Stimulated activated CD4-positive, alpha-beta T cell treated with anti-CD3 and anti-CD28 coated beads, Interleukin-12 subunit alpha, Interleukin-12 subunit beta, amount 100 ng/mL, for 4 hours (primary cell): Measurements from ENCODE around the gene CALM3.
"Not testable (repeated sequence)": the region's sequence is repeated elsewhere in the genome, so short reads cannot be mapped to it uniquely, and the experiment has no call there.

Experiments used
- DNase-seq: peaks from one replicate; pipeline ENCODE4 v3.0.0-alpha.2; 2020

CALM3 gene

DNA sequence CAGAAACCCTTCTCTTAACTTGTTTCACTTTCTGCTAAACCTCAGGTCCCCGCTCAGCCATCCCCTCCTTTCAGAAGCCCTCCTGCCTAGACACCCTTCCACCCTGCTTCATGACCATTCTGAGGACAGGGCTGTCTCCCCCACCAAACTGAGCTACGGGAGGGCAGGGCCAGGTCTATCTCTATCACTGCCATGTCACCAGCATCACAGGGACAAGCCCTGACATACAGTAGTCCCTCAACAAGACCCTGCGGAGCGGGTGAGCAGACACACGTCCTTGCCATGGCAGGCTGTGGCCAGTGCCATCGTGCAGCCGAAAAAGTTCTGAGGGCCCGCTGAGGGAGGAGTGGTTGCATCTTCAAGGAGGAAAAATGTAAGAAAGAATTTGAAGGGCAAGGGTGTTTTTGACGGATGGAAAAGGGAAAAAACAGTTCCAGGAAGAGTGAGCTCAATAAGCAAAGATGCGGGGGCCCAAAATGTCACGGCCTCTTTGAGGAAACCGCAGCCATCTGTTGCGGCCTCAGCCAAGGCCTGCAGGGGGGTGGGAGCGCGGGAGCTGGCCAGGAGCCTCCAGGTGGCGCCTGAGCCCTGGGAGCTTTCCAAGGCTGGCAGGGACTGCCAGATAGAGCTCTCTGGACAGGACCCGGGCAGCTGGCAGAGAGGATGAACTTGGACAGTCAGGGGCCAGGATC lies 15.6 kb downstream of the CALM3 start:
- no peak for DNase-seq

DNA sequence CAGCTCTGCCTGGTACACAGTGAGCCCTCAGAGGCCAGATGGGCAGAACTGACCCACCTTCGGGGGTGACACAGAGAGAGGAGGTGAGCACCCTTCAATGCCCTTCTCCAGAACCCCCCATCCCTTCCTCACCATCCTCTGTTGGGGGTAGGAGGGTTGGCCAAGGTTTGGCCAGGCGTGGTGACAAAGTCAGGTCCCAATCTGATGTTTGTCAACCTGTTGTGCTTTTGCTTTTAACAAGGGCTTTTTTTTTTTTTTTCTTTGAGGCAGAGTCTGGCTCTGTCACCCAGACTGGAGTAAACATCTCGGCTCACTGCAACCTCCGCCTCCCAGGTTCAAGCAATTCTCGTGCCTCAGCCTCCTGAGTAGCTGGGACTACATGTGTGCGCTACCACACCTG lies 16.5 kb downstream of the CALM3 start:
- DNase-seq: no peak

DNA sequence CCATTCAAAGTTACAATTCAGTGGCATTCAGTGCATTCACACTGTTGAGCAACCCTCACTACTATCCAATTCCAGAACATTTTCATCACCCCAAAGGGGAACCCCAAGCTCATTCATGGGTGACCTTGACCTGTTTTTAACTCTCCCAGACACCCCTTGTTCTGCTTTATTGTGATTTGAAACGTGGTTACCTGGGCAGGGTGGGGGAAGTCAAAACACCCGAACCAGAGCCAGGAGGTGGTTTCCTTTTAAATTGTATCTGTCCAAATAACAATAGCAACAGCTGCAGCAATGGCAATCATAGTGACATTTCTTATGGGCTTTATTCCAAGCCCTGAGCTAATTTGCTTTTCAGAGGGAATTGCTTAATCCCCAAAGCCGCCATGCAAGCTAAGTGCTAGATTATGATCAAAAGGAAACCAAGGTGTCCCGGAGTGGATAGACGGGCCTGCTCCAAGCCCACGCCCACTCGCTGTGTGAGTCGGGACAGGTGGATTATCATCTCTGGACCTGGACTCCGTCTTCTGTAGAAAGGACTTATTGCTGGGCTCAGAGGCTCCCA lies 17.6 kb downstream of the CALM3 start:
- DNase-seq: no peak

DNA sequence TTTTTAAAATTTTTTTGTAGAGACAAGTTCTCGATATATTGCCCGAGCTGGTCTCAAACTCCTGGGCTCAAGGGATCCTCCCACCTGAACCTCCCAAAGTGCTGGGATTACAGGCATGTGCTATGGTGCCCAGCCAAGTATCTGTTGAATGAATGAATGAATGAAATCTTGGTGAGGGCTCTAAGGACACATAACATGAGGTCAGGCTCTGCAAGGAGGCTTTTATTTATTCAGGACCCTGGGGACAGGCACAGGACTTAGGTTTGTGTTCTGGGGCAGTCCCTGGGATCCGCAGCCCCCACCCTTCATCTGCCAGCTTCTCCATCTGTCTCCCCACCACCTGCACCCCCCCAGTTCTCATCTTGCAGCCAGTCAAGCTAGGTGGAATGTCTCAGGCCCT lies 19.1 kb downstream of the CALM3 start:
- DNase-seq: no peak

DNA sequence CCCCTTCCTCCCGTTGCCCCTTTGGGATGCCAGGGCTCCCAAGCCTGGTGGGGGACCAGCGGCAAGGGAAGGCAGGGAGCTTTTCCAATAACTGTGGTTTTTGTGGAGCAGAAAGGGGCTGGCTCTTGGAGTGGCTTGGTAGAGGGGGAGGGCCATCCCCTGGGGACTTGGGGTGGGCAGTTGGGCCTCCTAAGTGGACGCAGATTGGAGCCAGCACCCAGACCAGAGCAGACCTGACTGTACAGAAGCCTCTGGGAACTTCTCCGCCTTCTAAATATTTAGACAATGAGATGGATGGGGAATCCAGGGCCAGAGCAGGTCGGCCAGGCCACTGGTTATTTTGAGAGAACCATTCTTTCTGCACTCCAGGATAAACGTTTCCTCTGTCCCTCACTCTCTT lies 19.6 kb downstream of the CALM3 start:
- DNase-seq: no peak

DNA sequence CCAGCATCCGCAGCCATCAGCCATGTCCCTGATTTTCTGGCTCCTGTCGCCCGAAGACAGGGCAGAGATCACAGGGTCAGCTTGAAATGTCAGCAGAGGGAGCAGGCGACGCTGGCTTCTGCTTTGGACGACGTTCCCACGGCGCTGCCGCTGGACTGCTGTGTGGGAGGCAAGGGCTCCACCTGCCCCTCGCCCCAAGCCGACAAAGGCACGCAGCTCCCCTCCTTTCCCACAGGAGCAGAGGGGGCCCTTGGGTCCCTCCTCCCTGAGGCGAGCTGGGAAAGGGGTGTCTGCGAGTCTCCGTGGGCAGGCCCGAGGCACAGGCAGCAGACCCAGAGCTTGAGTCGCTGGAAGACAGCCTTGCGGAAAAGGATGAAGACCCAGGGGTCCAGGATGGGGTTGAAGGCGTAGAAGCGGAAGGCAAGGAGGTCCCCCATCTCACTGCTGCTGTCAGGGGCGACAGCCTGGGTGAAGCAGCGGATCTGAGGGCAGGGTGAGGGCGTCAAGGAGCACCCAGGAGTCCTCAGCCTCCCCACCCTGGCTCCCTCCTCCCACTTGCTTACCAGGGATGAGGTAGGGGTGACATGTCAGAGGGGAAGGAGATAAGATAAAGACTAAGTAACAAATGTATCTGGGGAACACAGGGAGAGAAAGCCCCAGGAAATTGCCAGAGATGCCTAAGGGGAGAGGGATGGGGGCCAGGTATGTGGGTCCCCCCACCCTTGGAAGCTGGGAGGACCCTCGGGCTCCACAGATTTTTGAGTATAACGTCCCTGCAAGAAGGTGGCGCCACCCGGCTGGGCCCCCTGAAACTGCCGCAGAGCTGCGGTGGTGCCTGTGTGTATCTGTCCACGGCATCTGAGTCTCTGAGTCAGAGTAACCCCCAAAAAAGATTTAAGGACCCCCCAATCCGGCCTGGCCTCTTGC lies 20.3 kb downstream of the CALM3 start:
- DNase-seq: no peak

DNA sequence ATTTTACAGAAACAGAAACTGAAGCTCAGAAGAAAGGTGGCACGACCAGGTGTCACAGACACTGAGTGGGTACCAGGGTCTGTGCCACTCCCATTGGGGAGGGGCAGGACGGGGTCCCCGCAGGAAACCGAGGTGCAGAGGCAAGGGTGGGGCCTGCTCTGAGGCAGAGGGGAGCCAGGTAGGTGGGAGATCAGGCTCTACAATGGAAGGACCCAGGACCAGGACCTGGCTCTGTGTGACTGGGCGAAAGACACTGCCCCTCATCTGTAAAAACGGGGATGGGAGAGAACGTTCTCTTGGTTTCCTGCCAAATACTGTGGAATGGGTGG lies 21.0 kb downstream of the CALM3 start:
- no peak for DNase-seq

DNA sequence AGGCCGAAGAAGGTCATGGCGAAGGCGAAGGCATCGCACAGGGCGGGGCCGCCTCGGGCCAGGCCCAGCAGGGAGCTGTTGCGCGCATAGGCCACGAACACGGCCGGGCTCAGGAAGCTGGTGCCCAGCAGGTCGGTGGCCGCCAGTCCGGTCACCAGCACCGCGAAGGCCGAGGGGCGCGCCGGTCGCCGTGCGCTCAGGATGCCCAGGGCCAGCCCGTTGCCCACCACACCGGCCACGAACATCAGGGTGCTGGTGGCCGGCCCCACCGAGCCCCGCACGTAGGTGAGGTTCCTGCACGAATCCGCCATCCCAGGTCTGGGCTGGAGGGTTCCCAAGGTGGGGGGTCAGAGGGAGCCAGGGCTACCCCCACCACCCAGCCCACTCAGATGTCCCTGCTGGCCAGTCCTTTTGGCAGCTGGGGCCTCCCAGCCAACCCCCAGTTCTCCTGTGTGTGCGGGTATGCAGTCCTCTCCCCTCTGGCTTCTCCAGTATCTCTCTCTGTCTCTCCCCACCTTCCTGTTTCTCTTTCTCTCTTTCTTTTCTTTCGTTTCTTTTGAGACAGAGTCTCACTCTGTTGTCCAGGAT lies 22.9 kb downstream of the CALM3 start:
- DNase-seq: no peak

DNA sequence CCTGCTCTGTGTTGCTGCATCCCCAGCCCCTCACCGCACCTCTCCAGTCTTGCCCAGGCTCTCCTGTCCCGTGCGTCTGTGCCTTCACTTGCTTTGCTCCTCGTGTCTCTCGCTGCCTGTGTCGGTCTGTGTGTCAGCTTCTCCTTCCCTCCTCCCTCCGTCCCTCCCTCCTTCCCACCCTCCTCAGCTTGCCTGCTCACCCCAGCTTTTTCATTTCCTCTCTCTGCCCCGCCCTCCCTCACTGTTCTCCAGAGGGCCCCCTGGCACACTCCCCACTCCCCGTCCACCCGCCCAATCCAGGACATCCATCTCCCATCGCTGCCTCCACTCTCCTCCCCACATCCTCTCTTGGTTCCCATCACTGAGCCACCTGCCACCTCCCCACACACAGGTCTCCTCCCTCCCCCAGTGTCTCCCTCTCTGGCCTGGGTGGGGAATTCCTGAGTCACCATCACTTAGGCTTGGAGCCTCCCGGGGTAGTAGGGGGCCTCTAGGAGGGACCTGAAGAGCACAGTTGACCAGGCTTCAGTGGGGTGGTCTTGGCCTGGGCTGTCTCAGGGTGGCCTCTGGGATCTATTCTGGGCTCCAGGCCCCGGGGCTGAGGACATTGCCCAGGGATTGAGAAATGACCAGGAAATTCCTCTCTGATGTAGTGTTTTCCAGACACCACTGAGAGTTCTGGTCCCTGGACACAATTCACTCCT lies 24.0 kb downstream of the CALM3 start, which contains the start of gene PTGIR:
Gene PTGIR (minus strand): TSS at position 132 of the 704 bp plus-strand sequence. CDS start 864 bp downstream, outside the sequence.
- DNase-seq: no peak

DNA sequence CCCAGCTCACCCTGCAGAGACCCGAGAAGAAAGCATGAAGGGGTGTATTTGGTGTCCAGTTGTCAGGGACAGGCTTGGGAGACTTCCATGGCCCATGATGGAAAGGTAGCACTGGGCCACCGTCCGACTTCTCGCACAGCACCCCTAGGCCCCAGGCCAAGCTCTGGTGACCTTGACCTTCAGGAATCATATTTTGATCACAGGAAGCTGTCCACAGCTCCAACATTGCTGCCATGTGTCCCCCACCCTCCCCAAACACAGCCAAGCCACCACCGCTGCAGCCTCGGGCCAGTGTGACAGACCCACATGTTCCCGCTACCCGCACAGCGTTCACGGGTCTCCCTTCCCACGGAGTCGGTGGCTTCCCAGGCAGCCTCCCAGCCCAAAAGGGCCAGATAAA lies 24.6 kb downstream of the CALM3 start:
- no peak for DNase-seq

DNA sequence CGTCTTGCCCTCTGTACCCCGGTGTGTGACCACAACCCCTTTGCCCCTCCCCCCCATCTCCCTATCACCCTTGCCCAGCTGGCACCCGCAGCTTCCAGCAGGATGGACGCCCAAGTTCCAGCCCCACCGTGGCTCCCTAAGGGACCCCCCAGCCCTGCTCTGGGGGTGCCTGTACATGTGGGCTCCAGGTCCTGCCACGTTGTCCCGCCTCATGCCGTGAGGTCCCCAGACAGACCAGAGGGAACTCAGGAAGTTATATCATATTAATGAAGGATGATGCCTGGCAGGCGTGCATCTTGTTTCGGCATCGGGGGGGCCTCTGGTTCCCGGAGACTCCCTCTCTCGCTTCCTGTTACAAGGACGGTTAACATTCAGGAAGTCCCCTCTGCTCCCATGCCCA lies 25.3 kb downstream of the CALM3 start:
- DNase-seq: no peak

DNA sequence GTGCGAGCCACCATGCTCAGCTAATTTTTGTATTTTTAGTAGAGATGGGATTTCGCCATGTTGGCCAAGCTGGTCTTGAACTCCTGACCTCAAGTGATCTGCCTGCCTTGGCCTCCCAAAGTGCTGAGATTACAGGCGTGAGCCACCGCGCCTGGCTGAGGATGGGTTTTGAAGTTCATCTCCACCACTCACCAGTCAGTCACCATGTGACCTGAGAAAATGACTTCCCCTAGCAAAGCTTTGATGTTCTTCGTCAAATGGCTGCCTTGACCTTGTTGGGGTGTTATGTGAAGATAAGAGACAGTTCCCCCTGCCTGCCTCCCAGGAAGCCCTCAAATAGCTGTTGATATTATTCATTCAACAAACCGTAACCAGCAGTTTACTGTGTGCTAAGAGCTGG lies 27.8 kb downstream of the CALM3 start:
- DNase-seq: not testable (repeated sequence)

DNA sequence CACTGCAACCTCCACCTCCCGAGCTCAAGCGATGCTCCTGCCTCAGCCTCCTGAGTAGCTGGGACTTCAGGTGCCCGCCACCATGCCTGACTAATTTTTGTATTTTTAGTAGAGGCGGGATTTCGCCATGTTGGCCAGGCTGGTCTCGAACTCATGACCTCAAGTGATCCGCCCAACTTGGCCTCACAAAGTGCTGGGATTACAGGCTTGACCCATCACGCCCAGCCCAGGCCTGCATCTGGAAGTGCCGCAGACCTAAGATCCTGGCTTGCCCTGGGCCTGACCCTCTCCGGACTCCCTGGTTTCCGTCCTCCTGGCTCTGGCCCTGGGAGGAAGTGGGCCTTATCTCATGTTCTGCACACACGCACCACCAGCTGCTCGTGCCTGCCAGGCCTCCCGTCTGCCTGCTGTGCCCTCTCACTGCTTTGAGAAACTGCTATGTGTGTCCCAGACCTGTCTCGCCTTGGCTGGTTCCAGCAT lies 28.5 kb downstream of the CALM3 start:
- no peak for DNase-seq

DNA sequence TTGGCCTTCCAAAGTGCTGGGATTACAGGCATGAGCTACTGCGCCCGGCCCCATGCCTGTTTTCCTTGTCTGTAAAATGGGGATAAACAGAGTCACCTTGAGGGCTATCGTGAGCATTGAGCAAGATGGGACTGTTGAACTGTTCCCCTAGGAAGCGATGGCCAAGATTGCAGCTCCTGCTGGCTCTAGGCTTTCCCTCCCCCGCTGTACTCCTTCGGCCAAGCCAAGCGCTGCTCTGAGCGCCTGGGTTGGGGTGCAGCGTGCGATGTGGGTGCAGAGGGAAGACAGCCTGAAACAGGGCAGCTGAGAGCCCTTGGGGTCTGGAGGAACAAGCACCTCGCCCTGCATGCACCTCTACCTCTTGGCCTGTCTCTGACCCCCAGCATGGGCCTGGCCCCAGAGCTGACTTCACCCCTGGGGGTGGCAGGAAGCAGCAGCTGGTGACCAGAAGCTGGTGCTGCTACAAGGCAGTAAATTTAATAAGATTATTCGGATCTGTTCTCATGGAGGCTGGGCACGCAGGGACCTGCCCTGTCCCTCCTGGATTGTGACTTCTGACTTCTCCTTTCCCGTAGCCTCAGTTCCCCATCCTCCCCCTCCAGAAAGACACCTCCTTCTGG lies 29.6 kb downstream of the CALM3 start:
- DNase-seq: no peak

DNA sequence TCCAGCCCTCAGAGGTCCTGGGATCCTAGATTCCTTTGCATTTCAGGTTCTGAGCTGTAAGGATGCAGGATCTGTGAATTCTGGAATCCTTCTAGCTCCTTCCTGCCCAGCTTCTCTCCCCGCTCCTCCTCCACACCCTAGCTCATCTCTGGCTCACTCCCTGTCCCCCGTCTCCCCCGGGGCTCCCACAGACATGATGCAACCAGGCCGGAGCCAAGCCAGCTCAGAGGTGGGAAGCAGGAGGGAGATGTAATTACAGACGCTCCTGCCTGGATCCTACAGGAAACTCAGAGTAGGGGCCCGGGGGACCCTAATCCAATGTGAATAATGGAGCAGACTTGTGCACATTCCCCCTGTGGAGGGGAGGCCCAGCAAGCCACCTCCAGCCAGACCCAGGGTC lies 30.4 kb downstream of the CALM3 start:
- DNase-seq: no peak

DNA sequence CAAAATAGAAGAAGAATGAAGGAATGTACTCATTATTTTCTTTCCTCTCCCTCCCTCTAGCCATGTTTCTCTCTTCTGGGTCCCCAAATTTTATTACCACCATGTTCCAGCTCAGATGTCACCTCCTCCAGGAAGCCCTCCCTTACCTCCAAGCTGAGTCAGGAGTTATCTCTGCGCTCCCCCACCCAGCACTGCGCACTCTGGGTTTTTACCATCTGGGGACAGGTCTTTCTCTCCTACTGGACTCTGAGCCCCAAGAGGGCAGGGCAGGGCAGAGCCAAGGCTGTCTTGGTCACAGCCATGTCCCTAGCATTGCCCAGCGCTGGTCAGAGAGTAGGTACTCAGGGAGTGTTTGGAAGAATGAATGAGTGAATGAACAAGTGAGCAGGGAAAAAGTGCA lies 32.0 kb downstream of the CALM3 start:
- DNase-seq: no peak

DNA sequence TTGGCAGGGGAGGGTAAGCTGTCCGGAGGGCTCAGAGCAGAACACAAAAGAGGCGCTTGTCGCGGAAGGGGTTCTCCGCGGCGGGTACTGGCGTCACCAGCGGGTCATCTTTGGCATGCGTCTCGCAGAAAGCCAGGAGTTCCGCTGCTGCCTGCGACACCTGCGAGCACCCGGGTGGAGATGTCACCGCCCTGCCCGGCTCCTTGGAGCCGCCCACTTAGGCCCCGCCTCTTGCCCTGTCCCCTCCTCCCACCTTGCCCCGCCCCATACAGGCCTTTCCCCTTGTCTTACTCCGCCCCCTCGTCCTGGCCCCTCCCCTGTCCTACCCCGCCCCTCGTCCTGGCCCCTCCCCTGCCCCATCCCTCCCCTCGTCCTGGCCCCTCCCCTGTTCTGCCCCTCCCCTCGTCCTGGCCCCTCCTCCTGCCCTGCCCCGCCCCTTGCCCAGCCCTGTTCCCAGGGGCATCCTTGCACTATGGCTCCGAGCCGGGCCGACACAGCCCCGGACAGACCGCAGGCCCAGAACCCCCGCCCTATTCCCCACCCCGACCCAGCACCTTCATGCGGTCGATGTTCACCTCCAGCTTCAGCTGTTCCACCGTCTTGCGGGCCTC lies 33.0 kb downstream of the CALM3 start:
- peak; percentile 93 for DNase-seq

DNA sequence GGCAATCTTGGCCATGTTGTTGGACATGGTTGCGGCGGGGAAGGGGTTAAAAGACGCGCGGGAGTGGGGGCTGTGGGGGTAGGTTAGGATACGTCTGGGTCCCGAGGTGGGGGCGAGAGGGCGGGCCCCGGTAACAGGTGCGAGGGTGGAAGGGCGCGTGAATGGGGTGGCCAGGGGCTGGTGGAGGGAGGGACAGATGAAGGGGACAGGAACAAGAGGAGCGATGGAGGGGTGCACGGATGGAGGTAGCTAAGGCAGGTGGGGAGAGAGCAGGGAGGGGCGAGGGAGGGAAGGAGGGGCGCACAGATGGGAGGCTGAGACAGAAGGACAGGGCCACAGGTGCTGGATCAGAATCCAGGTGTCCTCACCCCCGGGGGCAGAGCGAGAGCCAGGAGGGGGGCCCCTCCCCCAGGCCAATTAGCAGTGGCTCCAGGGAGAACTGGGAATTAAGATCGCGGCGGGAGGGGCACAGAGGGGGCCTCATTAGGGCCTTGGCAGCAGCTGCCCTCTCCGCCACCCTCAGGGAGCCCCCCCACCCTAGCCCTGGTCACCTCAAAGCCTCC lies 33.6 kb downstream of the CALM3 start:
- DNase-seq: no peak

DNA sequence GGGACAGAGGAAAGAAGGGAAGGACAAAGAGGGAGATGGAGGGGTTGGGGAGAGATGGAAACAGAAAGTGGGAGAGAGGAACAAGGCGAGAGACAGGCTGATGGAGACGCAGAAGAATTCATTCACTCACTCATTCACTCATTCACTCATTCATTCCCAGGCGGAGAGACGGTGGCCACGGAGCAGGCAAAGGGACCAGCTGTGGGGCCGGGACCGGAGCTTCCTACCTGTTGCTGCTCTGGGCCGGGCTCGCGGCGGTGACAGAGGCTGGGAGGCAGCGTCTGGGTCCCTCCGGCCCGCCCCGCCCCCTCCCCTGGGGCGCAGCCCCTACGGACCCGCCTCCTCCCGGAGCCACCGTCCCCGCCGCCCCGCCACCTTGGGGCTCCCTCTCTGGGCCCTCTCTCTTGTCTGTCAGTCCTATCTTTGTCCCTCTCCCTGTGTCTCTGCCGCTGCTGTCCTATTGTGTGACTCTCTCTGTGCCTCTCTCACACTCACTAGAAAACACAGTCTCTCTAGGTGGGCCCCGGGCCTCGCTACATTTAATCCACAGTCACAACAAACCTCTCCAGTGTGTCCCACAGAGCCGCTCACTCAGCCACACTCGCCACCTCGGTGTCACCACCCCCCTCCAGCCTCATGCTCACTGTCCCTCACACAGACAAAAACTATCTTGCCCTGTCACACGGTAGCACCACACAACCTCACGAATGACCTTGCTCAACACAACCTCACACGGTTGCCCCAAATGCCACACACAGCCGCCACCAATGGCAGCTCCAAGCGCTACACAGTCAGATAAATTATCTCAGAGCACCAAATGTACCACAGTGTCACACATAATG lies 35.0 kb downstream of the CALM3 start, which contains the start of gene GNG8:
Gene GNG8 (minus strand): TSS at position 283 of the 842 bp plus-strand sequence. CDS start 1,520 bp downstream, outside the sequence.
- DNase-seq: no peak

DNA sequence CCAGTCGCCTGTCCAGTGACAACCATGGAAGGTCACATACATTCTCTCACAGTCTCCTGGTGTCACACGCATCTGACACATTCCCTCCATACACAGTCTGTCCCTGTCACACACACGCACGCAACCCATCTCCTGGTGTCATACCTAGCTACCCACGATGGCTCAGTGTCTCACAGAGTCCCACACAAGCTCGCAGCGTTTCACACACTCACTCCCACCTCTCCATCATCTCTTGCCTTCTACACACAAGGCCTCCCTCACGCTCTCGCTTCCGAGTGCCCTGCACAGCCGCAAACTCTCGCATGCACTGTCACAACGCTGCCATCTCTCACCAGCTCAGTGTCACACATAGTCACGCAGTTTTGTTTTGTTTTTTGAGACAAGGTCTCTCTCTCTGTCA lies 36.1 kb downstream of the CALM3 start:
- DNase-seq: no peak
